A673 (cell line): ENCODE results near the gene CHRNG. TPM values are rescaled to one million over a fixed set of nuclear protein-coding genes. Genes with fewer than 3 reads are reported as not detected.

Experiments used
- BruUV-seq: library from RNA; stranded (reverse); fragments of 400-500 nt; replicated peaks from 2 replicates; lab custom pipeline; 2021; lab: Mats Ljungman, UMichigan
- CTCF ChIA-PET: fragments of 300-600 bp; sonication (Branson Sonifier 250); formaldehyde crosslinking; loops from one replicate; lab custom pipeline; 2022; ENCODE audit warnings: antibody characterized with exemption; lab: Charles Lee
- POLR2A ChIA-PET: fragments of 300-600 bp; sonication (Branson Sonifier 250); formaldehyde crosslinking; loops from one replicate; lab custom pipeline; 2022; ENCODE audit warnings: antibody characterized with exemption; ENCODE audit not compliant: low non-redundant PET; lab: Charles Lee
- DNase-seq: peaks from one replicate; pipeline ENCODE4 v3.0.0-alpha.2; 2015; ENCODE audit warnings: low spot score
- H3K27ac ChIP-seq: fragments of 200-600 bp; sonication (generic); 2 replicates; pipeline ENCODE4 v1.5.1; 2016; ENCODE audit warnings: mixed run types, low read depth, mild to moderate bottlenecking, mixed read lengths, antibody characterized with exemption, low read length; ENCODE audit not compliant: poor library complexity, severe bottlenecking
- H3K27me3 ChIP-seq: fragments of 200-600 bp; sonication (generic); replicated peaks from 2 replicates; pipeline ENCODE4 v1.6.1; 2017; ENCODE audit warnings: mixed run types, low read depth, mild to moderate bottlenecking, mixed read lengths, antibody characterized with exemption, low read length; ENCODE audit not compliant: insufficient read depth, poor library complexity
- H3K36me3 ChIP-seq: fragments of 200-600 bp; sonication (generic); 2 replicates; pipeline ENCODE4 v1.6.1; 2016; ENCODE audit warnings: mixed run types, mild to moderate bottlenecking, mixed read lengths, antibody characterized with exemption, low read length; ENCODE audit not compliant: insufficient read depth, poor library complexity, severe bottlenecking
- H3K4me1 ChIP-seq: fragments of 200-600 bp; sonication (generic); 2 replicates; pipeline ENCODE4 v1.6.1; 2017; ENCODE audit warnings: mixed run types, mild to moderate bottlenecking, mixed read lengths, antibody characterized with exemption, low read length; ENCODE audit not compliant: insufficient read depth, poor library complexity, severe bottlenecking
- H3K4me3 ChIP-seq: fragments of 200-600 bp; sonication (generic); 2 replicates; pipeline ENCODE4 v1.5.1; 2016; ENCODE audit warnings: low read depth, mixed run types, mild to moderate bottlenecking, mixed read lengths, low read length; ENCODE audit not compliant: poor library complexity, severe bottlenecking
- H3K9me3 ChIP-seq: fragments of 200-600 bp; sonication (generic); 2 replicates; pipeline ENCODE4 v1.6.1; 2016; ENCODE audit warnings: mixed run types, low read depth, mild to moderate bottlenecking, mixed read lengths, antibody characterized with exemption, low read length; ENCODE audit not compliant: poor library complexity, severe bottlenecking
- CTCF ChIP-seq: fragments of 300-800, 200-600 bp; sonication (generic); conservative IDR thresholded peaks from 2 replicates; pipeline ENCODE4 v1.5.1; 2017; ENCODE audit warnings: low read depth, mild to moderate bottlenecking, antibody characterized with exemption, low read length, moderate library complexity, mixed read lengths
- EZH2 ChIP-seq: fragments of 200-600 bp; sonication (generic); IDR thresholded peaks from 2 replicates; pipeline ENCODE4 v1.6.1; 2017; ENCODE audit warnings: borderline replicate concordance, low read depth, mild to moderate bottlenecking, mixed read lengths, antibody characterized with exemption, low read length; ENCODE audit not compliant: poor library complexity, severe bottlenecking
- intact Hi-C: fragments of 100-400 bp; cut with micrococcal nuclease; formaldehyde crosslinking; loops from one replicate; pipeline ENCODE4 v1.10.0; 2022; ENCODE audit not compliant: unreplicated experiment
- total RNA-seq: library from RNA; stranded (reverse); gene quantifications from 2 replicates; pipeline ENCODE4 v1.2.3, GENCODE V29; 2021

Gene CHRNG
- total RNA-seq, 1 experiment from 2014 or later, result not detected

- ChIA-PET POLR2A (no interaction called here), CTCF (no interaction called here)
- H3K27me3 ChIP-seq, result no peaks in the 10 kb centered on the region
- H3K27ac ChIP-seq, result no peak overlapping the region
- DNase-seq, result no peak
- no TSS peak for BruUV-seq
- no peaks in the 10 kb centered on the region for H3K36me3 ChIP-seq
- intact Hi-C loops, result no loop called here
- no peak overlapping the region for H3K4me3 ChIP-seq
- H3K4me1 ChIP-seq, result no peaks in the 10 kb centered on the region
- TF ChIP-seq EZH2 (no peak), CTCF (no peak)
- H3K9me3 ChIP-seq, result no peaks in the 10 kb centered on the region
Observed at GRCh38 chr2:232587512-232587911, 48.0 kb downstream of the CHRNG start.

DNA sequence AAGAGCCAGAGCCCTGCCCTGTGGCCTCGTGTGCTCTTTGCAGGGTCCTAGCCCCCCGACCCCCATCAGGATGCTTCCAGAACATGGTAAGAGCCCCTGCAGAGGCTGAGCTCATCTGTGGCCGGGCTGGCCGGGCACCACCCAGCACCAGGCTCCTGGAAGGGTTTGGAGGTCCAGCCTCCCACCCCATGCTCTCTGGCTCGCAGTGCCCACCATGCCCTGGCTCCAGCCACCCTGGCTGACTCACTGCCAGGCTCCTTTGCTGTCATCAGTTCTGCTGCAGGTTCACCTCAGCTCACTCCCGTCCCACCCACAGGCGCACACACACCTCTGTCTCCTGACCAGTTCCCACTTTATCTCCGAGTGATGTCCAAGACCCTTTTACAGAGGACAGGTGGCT is 48.5 kb downstream of the CHRNG start:
- Histone ChIP-seq H3K4me3 (no peak overlapping the region), H3K27me3 (no peaks in the 10 kb centered on the region), H3K27ac (no peak overlapping the region), H3K4me1 (no peaks in the 10 kb centered on the region), H3K9me3 (no peaks in the 10 kb centered on the region), H3K36me3 (no peaks in the 10 kb centered on the region)
- TF ChIP-seq EZH2, result no peak
- TF ChIP-seq CTCF, result no peak
- intact Hi-C loops, result no loop called here
- BruUV-seq, result no TSS peak
- ChIA-PET CTCF (no interaction called here), POLR2A (no interaction called here)
- no peak for DNase-seq

DNA sequence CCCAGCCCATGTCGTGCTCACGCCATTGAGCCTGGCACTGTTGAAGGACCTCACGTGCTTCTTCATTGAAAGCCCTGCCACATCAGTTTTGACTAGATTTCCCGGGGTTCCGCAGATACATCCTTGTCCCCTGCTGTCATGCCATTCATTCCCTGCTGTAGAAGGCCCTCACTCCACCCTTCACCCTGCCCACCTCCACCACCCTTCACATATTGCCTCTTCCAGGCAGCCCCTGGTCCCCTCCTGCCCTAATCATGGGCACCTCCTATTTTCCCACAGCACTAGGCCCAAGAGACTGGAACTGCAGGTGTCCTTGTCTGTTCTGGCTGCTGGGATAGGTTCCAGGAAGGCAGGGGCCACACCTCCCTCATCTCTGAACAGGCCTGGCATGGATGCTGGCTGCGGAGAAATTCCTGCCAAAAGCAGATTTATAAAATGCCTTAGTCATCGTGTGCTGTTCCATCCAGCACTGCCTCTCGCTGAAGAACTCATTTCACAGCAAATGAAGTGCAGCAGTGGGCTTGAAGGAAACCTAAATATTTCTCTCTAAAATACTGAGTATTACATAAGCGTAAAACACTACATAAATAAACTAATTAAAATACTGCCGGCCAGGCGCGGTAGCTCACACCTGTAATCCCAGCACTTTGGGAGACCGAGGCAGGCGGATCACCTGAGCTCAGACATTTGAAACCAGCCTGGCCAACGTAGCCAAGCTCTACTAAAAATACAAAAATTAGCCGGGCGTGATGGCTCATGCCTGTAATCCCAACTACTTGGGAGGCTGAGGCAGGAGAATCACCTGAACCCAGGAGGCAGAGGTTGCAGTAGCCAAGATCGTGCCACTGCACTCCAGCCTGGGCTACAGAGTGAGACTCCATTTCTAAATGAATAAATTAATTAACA is 49.4 kb downstream of the CHRNG start:
- ChIA-PET POLR2A (no interaction called here), CTCF (no interaction called here)
- no peak for DNase-seq
- no peaks in the 10 kb centered on the region for H3K36me3 ChIP-seq
- no peaks in the 10 kb centered on the region for H3K9me3 ChIP-seq
- H3K27me3 ChIP-seq, result no peaks in the 10 kb centered on the region
- TF ChIP-seq EZH2, result no peak
- TF ChIP-seq CTCF, result no peak
- intact Hi-C loops, result no loop called here
- no peak overlapping the region for H3K4me3 ChIP-seq
- H3K27ac ChIP-seq, result no peak overlapping the region
- BruUV-seq, result no TSS peak
- no peaks in the 10 kb centered on the region for H3K4me1 ChIP-seq
